ENCODE measurements around the gene RBKS. TPM values are rescaled to one million over a fixed set of nuclear protein-coding genes. Genes with fewer than 3 reads are reported as not detected.

Gene RBKS
- total RNA-seq, 2 donors from 2014 or later, result 1.0 to 7.6 TPM

DNA sequence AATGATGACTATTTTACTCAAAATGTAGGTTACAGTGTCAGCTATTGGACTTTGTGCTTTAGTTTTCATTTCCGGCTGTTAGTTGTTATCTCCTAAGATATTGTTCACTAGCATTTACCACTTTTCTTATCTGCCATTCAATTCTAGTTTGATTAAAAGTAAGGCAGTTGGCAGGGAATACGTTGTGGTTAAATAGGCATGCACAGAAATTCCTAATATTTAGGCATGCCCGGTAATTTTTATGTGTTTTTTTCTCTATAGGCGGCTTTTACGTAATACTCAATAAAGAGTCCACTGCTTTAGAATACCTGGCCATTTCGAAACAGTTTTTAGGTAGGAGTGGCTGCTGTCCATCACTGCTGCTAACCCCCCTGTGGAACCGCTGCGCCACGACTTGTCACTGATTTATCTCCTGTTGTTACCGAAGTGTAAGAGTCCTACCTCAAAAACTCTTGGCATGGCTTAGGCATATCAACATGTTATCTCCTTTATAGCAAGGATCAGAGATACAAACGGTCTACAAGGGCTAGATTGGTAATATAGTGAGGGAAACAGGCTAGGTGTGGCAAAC lies 39.8 kb upstream of the RBKS start:
- no peak for ATAC-seq
- TF ChIP-seq, protein P1, sequence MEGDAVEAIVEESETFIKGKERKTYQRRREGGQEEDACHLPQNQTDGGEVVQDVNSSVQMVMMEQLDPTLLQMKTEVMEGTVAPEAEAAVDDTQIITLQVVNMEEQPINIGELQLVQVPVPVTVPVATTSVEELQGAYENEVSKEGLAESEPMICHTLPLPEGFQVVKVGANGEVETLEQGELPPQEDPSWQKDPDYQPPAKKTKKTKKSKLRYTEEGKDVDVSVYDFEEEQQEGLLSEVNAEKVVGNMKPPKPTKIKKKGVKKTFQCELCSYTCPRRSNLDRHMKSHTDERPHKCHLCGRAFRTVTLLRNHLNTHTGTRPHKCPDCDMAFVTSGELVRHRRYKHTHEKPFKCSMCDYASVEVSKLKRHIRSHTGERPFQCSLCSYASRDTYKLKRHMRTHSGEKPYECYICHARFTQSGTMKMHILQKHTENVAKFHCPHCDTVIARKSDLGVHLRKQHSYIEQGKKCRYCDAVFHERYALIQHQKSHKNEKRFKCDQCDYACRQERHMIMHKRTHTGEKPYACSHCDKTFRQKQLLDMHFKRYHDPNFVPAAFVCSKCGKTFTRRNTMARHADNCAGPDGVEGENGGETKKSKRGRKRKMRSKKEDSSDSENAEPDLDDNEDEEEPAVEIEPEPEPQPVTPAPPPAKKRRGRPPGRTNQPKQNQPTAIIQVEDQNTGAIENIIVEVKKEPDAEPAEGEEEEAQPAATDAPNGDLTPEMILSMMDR (IDR thresholded peaks at IDR 0.05), result no peak
- no peak for TF ChIP-seq POLR2A (IDR thresholded peaks at IDR 0.05)

DNA sequence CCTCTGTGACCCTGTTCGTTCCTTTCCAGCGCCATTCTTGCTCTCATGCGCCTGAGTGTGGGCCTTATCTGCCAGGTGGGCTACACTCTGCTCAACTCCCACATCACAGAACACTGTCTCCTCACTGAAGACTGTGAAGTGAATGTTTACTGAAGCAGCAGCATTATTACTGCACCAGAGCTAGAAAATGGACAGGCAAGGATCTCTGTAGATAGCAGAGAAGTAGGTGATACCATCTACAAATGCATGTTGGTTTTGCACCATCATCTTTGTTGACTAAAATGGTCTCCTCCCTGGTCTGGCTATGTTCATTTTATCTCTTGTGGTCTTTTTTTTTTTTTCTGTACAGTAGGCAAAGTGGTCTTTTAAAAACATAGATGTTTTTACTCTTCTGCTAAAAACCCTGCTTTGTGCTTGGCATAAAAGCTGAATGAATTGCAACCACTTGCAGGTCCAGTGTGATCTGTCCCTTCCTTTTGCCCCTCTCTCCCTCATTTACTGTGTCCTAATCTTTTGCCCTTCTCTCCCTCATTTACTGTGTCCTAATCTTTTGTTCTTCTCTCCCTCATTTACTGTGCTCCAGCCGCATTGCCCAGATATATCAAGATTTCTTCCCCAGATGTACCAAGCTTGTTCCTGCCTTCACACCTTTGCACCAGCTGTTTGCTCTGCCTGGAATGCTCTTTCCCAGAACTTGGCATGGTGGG lies 35.7 kb upstream of the RBKS start:
- Histone ChIP-seq H3K27ac (no peak overlapping the region), H3K4me3 (no peak overlapping the region), H3K36me3 (replicated peaks in 1 of 2; ENCODE audit: insufficient read depth in 1 of 2, low read depth in 2 of 2) (no peaks in the 10 kb centered on the region), H3K9me3 (no peaks in the 10 kb centered on the region), H3K4me1 (peaks cover 19% of the 10 kb centered on the region), H3K27me3 (no peaks in the 10 kb centered on the region)
- no peak for ATAC-seq
- 91 to 94% methylated on average over 4 of the region's 4 CpGs for WGBS, 2 donors
- no peak for DNase-seq
- TF ChIP-seq POLR2A (IDR thresholded peaks at IDR 0.05), result no peak
- TF ChIP-seq, protein P1 (IDR thresholded peaks at IDR 0.05), result no peak
- intact Hi-C loops (cut with DNase I), result no loop called here

More for the DNA sequence above, 39.8 kb upstream of the RBKS start:
- no peaks in the 10 kb centered on the region for H3K36me3 ChIP-seq (replicated peaks in 1 of 2; ENCODE audit: insufficient read depth in 1 of 2, low read depth in 2 of 2)
- WGBS, 2 donors, result 29 to 33% methylated on average over 11 of the region's 11 CpGs
- intact Hi-C loops (cut with DNase I), result no loop called here
- peaks cover 14% of the 10 kb centered on the region for H3K4me1 ChIP-seq
- no peaks in the 10 kb centered on the region for H3K27me3 ChIP-seq
- H3K4me3 ChIP-seq, result no peak overlapping the region
- no peak for DNase-seq
- no peak overlapping the region for H3K27ac ChIP-seq
- H3K9me3 ChIP-seq, result no peaks in the 10 kb centered on the region

DNA sequence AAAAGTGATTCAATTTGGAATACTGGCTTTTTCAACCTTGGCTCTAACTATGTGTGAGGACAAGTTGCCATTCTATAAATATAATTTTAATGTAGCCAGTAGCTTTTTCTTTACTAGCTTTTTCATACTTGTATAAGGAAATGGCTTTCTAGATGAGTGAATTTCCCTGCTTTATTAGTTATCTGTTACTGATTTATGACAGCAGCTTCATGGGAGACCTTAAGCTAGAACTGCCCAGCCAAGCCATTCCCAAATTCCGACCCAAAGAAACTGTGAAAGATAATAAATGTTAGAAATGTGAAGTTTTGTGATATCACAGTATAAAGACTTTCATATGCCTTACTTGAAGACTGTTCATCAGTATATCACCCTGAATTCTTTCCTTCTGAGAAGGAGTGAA lies 32.7 kb upstream of the RBKS start:
- H3K4me1 ChIP-seq, result peaks cover 16% of the 10 kb centered on the region
- TF ChIP-seq, protein P1 (IDR thresholded peaks at IDR 0.05), result no peak
- TF ChIP-seq POLR2A (IDR thresholded peaks at IDR 0.05), result no peak
- DNase-seq (no peak), ATAC-seq (no peak)
- no peaks in the 10 kb centered on the region for H3K36me3 ChIP-seq (replicated peaks in 1 of 2; ENCODE audit: insufficient read depth in 1 of 2, low read depth in 2 of 2)
- no peaks in the 10 kb centered on the region for H3K9me3 ChIP-seq
- H3K27ac ChIP-seq, result peak overlapping the region in 1 of 4 donors; percentile 71
- H3K4me3 ChIP-seq, result no peak overlapping the region
- intact Hi-C loops (cut with DNase I), result no loop called here
- no peaks in the 10 kb centered on the region for H3K27me3 ChIP-seq
- 71 to 73% methylated on average over 1 of the region's 1 CpG for WGBS, 2 donors

DNA sequence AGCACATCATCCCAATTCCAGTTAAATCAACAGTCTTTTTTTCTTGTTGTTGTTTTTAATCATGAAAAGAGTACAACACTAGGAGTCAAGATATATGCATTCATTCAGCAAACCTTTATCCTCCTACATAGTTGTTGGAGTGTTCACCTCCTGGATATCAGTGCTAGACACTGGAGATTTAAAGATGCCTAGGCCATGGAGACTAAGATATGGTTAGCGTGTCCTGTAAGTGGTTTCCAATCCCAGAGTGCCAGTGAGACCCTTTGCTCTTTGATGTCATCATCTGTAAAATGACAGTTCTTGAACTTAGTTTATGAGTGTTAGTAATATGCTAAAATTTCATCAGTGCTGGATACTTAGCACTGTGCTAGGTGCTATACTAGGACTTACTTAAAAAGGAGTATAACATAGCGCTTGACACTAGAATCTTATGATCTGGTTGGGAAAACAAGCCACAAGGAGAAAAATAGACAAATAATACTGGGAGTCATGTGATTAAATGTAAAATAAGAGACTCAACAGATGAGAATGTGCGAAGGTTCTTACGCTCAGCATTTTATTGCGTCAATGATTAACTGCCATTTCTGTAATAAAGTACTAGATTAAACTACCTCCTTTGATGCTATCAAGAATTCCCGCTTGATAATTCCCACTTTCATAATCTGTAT lies 31.8 kb upstream of the RBKS start:
- no peak for DNase-seq
- 57 to 76% methylated on average over 6 of the region's 6 CpGs for WGBS, 2 donors
- Histone ChIP-seq H3K27me3 (no peaks in the 10 kb centered on the region), H3K27ac (peak overlapping the region in 3 of 4 donors; percentile 43 to 71 (median 44)), H3K9me3 (no peaks in the 10 kb centered on the region), H3K4me1 (peaks cover 16% of the 10 kb centered on the region), H3K36me3 (replicated peaks in 1 of 2; ENCODE audit: insufficient read depth in 1 of 2, low read depth in 2 of 2) (no peaks in the 10 kb centered on the region), H3K4me3 (no peak overlapping the region)
- intact Hi-C loops (cut with DNase I), result no loop called here
- ATAC-seq, result peak; percentile 72
- no peak for TF ChIP-seq POLR2A (IDR thresholded peaks at IDR 0.05)
- TF ChIP-seq, protein P1 (IDR thresholded peaks at IDR 0.05), result no peak
